ENCODE results near the gene VPS13C.

DNA sequence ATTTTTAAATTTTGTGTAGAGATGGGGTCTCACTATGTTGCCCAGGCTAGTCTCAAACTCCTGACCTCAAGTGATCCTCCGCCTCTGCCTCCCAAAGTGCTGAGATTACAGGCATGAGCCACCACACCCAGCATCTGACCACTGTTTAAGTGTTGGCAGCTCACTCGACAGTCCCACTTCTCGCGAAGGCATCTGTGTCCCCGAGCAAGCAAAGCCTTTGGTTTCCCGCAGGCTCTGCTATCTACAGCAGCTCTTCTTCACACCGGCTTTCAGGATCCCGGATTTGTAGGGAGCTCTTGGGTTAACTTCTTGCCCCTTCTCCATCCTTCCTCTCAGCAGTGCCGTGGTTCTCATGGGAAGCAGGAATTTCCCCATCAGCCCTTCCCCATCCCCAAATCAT is 240.9 kb downstream of the VPS13C start:
- TF ChIP-seq, protein P1, sequence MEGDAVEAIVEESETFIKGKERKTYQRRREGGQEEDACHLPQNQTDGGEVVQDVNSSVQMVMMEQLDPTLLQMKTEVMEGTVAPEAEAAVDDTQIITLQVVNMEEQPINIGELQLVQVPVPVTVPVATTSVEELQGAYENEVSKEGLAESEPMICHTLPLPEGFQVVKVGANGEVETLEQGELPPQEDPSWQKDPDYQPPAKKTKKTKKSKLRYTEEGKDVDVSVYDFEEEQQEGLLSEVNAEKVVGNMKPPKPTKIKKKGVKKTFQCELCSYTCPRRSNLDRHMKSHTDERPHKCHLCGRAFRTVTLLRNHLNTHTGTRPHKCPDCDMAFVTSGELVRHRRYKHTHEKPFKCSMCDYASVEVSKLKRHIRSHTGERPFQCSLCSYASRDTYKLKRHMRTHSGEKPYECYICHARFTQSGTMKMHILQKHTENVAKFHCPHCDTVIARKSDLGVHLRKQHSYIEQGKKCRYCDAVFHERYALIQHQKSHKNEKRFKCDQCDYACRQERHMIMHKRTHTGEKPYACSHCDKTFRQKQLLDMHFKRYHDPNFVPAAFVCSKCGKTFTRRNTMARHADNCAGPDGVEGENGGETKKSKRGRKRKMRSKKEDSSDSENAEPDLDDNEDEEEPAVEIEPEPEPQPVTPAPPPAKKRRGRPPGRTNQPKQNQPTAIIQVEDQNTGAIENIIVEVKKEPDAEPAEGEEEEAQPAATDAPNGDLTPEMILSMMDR (IDR thresholded peaks at IDR 0.05; ENCODE audit: insufficient read depth, low read length, poor library complexity, severe bottlenecking): no peak
- no peak for TF ChIP-seq EZH2phosphoT487 (conservative IDR thresholded peaks at IDR 0.05; ENCODE audit: low read length)

Measured in SU-DHL-6 (cell line).